Cortex of kidney (tissue), 1 donor: ENCODE results near the gene ZNF740.
"Not testable (repeated sequence)": the region's sequence is repeated elsewhere in the genome, so short reads cannot be mapped to it uniquely, and the experiment has no call there.

Source experiments
- DNase-seq: peaks from one replicate; lab custom pipeline; 2025; lab: John Stamatoyannopoulos, UW

ZNF740 gene

GRCh38 chr12:53180220-53180930 lies at the start of gene ZNF740, which contains the start of gene CSAD:
Gene ZNF740, plus strand, starts transcription at chr12:53180722. Its CDS starts 1,262 bp downstream, at chr12:53181984.
Gene CSAD, minus strand, starts transcription at chr12:53180925. Its CDS starts 7,455 bp downstream, at chr12:53173470.
- DNase-seq = peak; percentile 64

- DNase-seq = no peak
Measured at GRCh38 chr12:53131844-53132243, 48.7 kb upstream of the ZNF740 start.

DNA sequence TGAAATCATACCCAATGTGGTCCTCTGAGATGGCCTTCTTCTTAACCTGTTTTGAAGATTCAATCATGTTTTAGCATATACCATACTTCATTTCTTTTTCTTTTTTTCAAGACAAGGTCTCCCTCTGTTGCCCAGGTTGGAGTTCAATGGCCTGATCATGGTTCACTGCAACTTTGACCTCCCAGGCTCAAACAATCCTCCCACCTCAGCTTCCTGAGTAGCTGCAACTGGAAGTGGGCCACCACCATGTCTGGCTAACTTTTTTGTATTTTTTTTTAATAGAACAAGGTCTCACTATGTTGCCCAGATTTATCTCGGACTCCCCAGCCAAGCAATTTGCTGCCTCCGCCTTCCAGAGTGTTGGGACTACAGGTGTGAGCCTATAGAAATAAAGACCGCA lies 46.8 kb upstream of the ZNF740 start:
- no peak for DNase-seq

- no peak for DNase-seq
Measured at GRCh38 chr12:53143355-53143754, 37.2 kb upstream of the ZNF740 start.

- no peak for DNase-seq
Measured at GRCh38 chr12:53145383-53146260, 34.9 kb upstream of the ZNF740 start.

DNA sequence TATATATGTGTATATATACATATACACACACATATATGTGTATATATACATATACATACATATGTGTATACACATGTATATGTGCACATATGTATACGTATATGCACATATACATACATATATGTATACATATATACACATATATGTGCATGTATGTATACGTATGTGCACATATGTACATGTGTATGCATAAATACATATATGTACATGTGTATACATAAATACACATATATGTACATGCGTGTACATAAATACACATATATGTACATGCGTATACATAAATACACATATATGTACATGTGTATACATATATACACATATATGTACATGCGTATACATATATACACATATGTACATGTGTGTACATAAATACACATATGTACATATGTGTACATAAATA lies 33.3 kb upstream of the ZNF740 start:
- no peak for DNase-seq

DNA sequence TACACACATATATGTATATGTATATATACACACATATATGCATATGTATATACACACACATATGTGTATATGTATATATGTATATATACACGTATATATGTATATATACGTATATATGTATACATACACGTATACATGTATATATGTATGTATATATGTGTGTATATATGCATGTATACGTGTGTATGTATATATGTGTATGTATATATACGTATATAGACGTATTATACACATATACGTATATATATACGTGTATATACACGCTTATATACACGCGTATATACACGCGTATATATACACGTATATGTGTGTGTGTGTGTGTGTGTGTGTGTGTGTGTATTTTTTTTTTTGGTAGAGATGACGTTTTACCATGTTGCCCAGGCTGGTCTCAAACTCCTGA lies 32.9 kb upstream of the ZNF740 start:
- no peak for DNase-seq

GRCh38 chr12:53151039-53151438 lies 29.5 kb upstream of the ZNF740 start:
- DNase-seq = no peak

GRCh38 chr12:53152390-53152789 lies 28.1 kb upstream of the ZNF740 start:
- no peak for DNase-seq

GRCh38 chr12:53159195-53159839 lies 21.2 kb upstream of the ZNF740 start:
- no peak for DNase-seq

GRCh38 chr12:53160000-53160399 lies 20.5 kb upstream of the ZNF740 start:
- no peak for DNase-seq

- DNase-seq = no peak
Measured at GRCh38 chr12:53160673-53161072, 19.8 kb upstream of the ZNF740 start.

GRCh38 chr12:53161119-53161911 lies 19.2 kb upstream of the ZNF740 start:
- no peak for DNase-seq

DNA sequence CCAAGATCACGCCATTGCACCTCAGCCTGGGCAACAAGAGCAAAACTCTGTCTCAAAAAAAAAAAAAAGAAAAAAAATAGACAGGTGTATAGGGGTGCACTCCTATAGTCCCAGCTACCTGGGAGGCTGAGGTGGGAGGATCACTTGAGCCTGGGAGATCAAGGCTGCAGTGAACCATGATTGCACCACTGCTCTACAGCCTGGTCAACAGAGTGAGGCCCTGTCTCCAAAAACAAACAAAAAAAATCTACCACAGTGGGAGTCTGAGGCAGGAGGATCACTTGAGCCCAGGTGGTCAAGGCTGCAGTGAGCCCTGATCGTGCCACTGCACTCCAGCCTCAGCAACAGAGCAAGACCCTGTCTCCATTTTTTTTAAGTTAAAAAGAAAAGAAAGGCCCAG lies 17.5 kb upstream of the ZNF740 start:
- DNase-seq = not testable (repeated sequence)

DNA sequence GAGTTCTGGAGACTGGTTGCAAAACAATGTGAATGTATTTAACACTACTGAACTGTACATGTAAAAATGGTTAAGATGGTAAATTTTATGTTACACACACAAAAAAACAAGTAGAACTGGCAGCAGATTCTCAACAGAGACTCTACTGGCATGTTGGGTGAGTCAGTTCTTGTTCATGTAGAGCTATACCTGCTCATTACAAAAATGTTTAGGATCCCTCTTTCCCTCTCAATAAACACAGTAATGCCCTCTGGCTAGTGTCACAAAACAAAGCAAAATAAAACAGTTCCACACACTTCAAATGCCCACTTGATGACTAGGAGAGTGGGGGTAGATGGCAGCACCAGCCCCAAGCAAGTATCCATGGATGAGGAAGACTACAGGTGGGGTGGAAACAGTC lies 13.7 kb upstream of the ZNF740 start:
- DNase-seq = no peak

- DNase-seq = no peak
Measured at GRCh38 chr12:53169644-53170043, 10.9 kb upstream of the ZNF740 start.

DNA sequence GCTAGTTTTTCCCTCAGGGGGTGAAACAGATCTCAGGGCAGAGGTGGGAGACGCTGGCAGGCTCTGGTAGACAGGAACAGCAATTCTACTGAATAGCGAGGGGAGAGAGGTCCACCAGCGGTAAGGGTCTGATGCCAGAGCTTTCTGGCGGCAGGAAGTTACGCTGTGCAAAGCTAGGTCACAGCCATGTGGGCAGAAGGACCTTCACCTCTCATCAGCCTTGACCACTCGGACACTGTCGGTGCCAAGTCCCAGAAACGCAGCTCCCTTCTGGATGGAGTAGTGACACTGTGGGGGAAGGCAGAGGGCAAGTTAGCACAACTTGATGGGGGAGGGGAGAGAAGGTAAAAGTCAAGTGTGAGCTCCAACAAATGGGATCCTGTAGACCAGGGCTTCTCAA lies 10.3 kb upstream of the ZNF740 start:
- no peak for DNase-seq

- no peak for DNase-seq
Measured at GRCh38 chr12:53170876-53171724, 9.4 kb upstream of the ZNF740 start.

- DNase-seq = no peak
Measured at GRCh38 chr12:53171725-53172329, 8.7 kb upstream of the ZNF740 start.

DNA sequence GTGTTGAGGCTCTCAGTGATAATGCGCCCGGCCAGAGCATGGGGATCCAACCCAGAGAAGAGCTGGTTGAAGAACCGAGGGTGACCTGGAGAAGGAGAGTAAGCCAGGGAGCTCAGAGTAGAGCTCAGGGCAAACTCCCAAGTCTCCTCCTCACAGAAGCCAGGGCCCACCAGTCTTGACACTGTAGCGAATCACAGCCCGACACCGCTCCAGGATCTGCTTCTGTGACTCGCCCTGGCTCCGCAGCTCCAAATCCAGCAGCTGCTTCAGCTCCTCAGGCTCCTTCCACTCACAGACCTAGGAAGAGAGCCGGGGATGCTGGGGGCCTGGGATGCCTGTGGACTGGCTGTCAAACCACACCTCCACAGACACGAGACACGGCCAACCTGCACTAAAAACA lies 8.2 kb upstream of the ZNF740 start:
- no peak for DNase-seq
